Prostate gland (tissue), 2 donors: ENCODE results near the gene GRAP2. TPM values are rescaled to one million over a fixed set of nuclear protein-coding genes. Genes with fewer than 3 reads are reported as not detected.

Experiments used
- DNase-seq: peaks from one replicate; pipeline ENCODE4 v3.0.0-alpha.2; 2019; ENCODE audit warnings: low spot score
- H3K27ac ChIP-seq, 2 donors: fragments of 200-600 bp; sonication (generic); 2 replicates each; pipeline ENCODE4 v1.5.1; 2017 to 2019
- H3K27me3 ChIP-seq: fragments of 200-600 bp; sonication (generic); replicated peaks from 2 replicates; pipeline ENCODE4 v1.5.1; 2019; ENCODE audit not compliant: insufficient read depth
- H3K36me3 ChIP-seq, 2 donors: fragments of 200-600 bp; sonication (generic); 1 replicate in 1 of 2; 2 replicates in 1 of 2; pipeline versions ENCODE4 v1.5.1 to v1.8.1; 2017 to 2019
- H3K4me1 ChIP-seq: fragments of 200-600 bp; sonication (generic); replicated peaks from 2 replicates; pipeline ENCODE4 v1.5.1; 2019
- H3K4me3 ChIP-seq, 2 donors: fragments of 200-600 bp; sonication (generic); 2 replicates each; pipeline ENCODE4 v1.5.1; 2017 to 2019
- H3K9me3 ChIP-seq: fragments of 200-600 bp; sonication (generic); 2 replicates; pipeline ENCODE4 v1.5.1; 2017
- CTCF ChIP-seq, 4 experiments: fragments of 200-600 bp in 2 of 4; fragments of 450-650 bp in 2 of 4; sonication (generic) in 2 of 4; IDR thresholded peaks; 1 replicate in 3 of 4; 2 replicates in 1 of 4; pipeline ENCODE4 v1.5.1; 2016 to 2019; ENCODE audit warnings: antibody characterized with exemption in 4 of 4, mild to moderate bottlenecking in 2 of 4, moderate library complexity in 2 of 4
- POLR2A ChIP-seq: fragments of 450-650 bp; IDR thresholded peaks from one replicate; pipeline ENCODE4 v1.6.1; 2016; ENCODE audit warnings: antibody characterized with exemption, mild to moderate bottlenecking
- POLR2AphosphoS5 ChIP-seq: sonication (generic); formaldehyde crosslinking; IDR thresholded peaks from one replicate; pipeline ENCODE4 v1.6.1; 2017; ENCODE audit warnings: antibody characterized with exemption
- WGBS: methylation state at CpG from one replicate; pipeline ENCODE4 v1.1.5; 2018; 5-methylcytosine and 5-hydroxymethylcytosine counted together
- intact Hi-C: fragments of 100-400 bp; cut with DNase I; formaldehyde crosslinking; loops from one replicate; pipeline ENCODE4 v1.14.2; 2022
- total RNA-seq, 2 donors: library from RNA; depleted of rRNA; stranded (reverse); fragments of >200 nt; gene quantifications; one replicate each; pipeline ENCODE4 v1.1.0, GENCODE V29; 2016

GRAP2 gene
- total RNA-seq: 1 to 10 TPM in 1 of 2 donors, under 1 TPM in 1; 0.91 to 2.2 TPM

GRCh38 chr22:39900306-39901227 lies at the start of gene GRAP2:
GRAP2 (plus strand) TSS chr22:39901084; CDS start chr22:39947107, 46,023 bp downstream.
- Histone ChIP-seq H3K36me3 (no peaks in the 10 kb centered on the region), H3K4me1 (no peaks in the 10 kb centered on the region), H3K4me3 (no peak within 1 kb of the TSS), H3K9me3 (no peaks in the 10 kb centered on the region), H3K27ac (no peak within 1 kb of the TSS), H3K27me3 (no peaks in the 10 kb centered on the region)
- intact Hi-C loops: no loop called here
- DNase-seq: no peak
- 81% methylated on average over 4 of the region's 4 CpGs for WGBS
- no peak for TF ChIP-seq CTCF (IDR thresholded peaks at IDR 0.05)
- no peak for TF ChIP-seq POLR2AphosphoS5
- TF ChIP-seq POLR2A: no peak

- H3K36me3 ChIP-seq: no peaks in the 10 kb centered on the region
- WGBS: 93% methylated on average over 4 of the region's 4 CpGs
- intact Hi-C loops: no loop called here
- no peaks in the 10 kb centered on the region for H3K9me3 ChIP-seq
- H3K27me3 ChIP-seq: no peaks in the 10 kb centered on the region
- no peak overlapping the region for H3K27ac ChIP-seq
- no peak for DNase-seq
- no peaks in the 10 kb centered on the region for H3K4me1 ChIP-seq
- TF ChIP-seq CTCF (IDR thresholded peaks at IDR 0.05) (no peak), POLR2AphosphoS5 (no peak), POLR2A (no peak)
- H3K4me3 ChIP-seq: no peak overlapping the region
Observed at GRCh38 chr22:39851606-39852315, 49.1 kb upstream of the GRAP2 start.

GRCh38 chr22:39852799-39853198 lies 48.1 kb upstream of the GRAP2 start:
- no peak for DNase-seq
- Histone ChIP-seq H3K4me3 (no peak overlapping the region), H3K27ac (no peak overlapping the region), H3K4me1 (no peaks in the 10 kb centered on the region), H3K36me3 (no peaks in the 10 kb centered on the region), H3K27me3 (no peaks in the 10 kb centered on the region), H3K9me3 (no peaks in the 10 kb centered on the region)
- TF ChIP-seq CTCF (IDR thresholded peaks at IDR 0.05) (no peak), POLR2AphosphoS5 (no peak), POLR2A (no peak)
- intact Hi-C loops: no loop called here
- WGBS: 70% methylated on average over 2 of the region's 2 CpGs

- Histone ChIP-seq H3K4me1 (no peaks in the 10 kb centered on the region), H3K9me3 (no peaks in the 10 kb centered on the region), H3K36me3 (no peaks in the 10 kb centered on the region), H3K27me3 (no peaks in the 10 kb centered on the region), H3K27ac (no peak overlapping the region), H3K4me3 (no peak overlapping the region)
- TF ChIP-seq CTCF (IDR thresholded peaks at IDR 0.05): no peak
- TF ChIP-seq POLR2AphosphoS5: no peak
- TF ChIP-seq POLR2A: no peak
- 91% methylated on average over 4 of the region's 4 CpGs for WGBS
- DNase-seq: no peak
- intact Hi-C loops: no loop called here
Observed at GRCh38 chr22:39856588-39856987, 44.3 kb upstream of the GRAP2 start.
